Gastroesophageal sphincter (tissue), 3 donors: ENCODE results near the gene PREP.
"Not testable (repeated sequence)": the region's sequence is repeated elsewhere in the genome, so short reads cannot be mapped to it uniquely, and the experiment has no call there.

Experiments used
- CTCF ChIP-seq, 4 experiments: fragments of 200-600 bp in 2 of 4; fragments of 450-650 bp in 2 of 4; sonication (generic) in 1 of 4; IDR thresholded peaks; one replicate each; pipeline ENCODE4 v1.5.1; 2017 to 2019; ENCODE audit warnings: antibody characterized with exemption in 4 of 4, mild to moderate bottlenecking in 2 of 4, moderate library complexity in 2 of 4
- POLR2A ChIP-seq, 2 donors: fragments of 450-650 bp; IDR thresholded peaks; one replicate each; pipeline ENCODE4 v1.6.1; 2017; ENCODE audit warnings: antibody characterized with exemption in 2 of 2, mild to moderate bottlenecking in 2 of 2, moderate library complexity in 1 of 2

GRCh38 chr6:105338350-105338983 lies 64.4 kb downstream of the PREP start:
- TF ChIP-seq CTCF, POLR2A (IDR thresholded peaks at IDR 0.05): not testable (repeated sequence)
